CD4-positive, alpha-beta T cell treated with Interleukin-17A for 1 hour (primary cell): Measurements from ENCODE around the gene MEIG1.
A peak's percentile ranks its signal among the peaks of the same experiment; 100 is the strongest.
"Not testable (repeated sequence)": the region's sequence is repeated elsewhere in the genome, so short reads cannot be mapped to it uniquely, and the experiment has no call there.

Experiments used
- DNase-seq: peaks from one replicate; pipeline ENCODE4 v3.0.0-alpha.2; 2020

The MEIG1 gene, protein sequence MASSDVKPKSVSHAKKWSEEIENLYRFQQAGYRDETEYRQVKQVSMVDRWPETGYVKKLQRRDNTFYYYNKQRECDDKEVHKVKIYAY

GRCh38 chr10:14959221-14960057 lies at the start of gene MEIG1:
Gene MEIG1 (plus strand): TSS chr10:14959388. CDS start chr10:14966469, 7,081 bp downstream.
- DNase-seq: peak; percentile 91

DNA sequence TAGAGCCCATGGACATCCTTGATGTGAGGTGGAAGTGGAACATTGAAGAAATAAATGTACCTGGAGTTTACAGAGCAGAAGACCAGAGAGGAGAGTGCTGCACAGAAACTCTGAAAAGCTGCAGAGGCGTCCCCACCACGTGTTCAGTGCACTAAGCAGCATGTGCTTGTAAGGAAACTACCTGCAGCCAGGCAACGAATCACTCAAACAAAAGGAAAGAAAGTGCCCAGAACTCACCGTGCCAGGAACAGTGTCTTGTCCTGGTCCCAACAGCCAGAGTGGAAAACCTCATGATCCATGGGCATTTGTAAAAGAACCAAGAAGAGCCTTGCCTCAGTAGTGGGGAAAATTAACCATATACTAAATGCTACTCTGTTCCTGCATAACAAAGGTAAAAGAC lies 48.2 kb upstream of the MEIG1 start:
- DNase-seq: no peak

DNA sequence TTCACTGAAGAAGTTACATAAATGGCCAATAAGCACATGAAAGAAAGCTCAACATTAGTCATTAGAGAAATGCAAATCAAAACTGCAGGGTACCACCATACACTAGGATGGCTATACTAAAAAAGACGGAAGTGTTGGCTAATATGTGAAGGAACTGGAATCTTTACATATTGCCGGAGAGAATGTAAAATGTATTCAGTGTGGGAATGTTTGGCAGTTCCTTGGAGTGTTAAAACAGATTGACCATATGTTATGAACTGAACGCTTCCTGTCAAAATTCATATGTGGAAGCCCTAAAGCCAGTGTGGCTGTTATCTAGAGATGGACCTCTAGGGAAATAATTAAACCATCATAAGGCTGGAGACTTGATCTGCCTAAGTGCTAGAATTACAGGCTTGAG lies 47.4 kb upstream of the MEIG1 start:
- no peak for DNase-seq

GRCh38 chr10:14916600-14916999 lies 42.6 kb upstream of the MEIG1 start:
- DNase-seq: no peak

GRCh38 chr10:14917827-14918226 lies 41.4 kb upstream of the MEIG1 start:
- no peak for DNase-seq

DNA sequence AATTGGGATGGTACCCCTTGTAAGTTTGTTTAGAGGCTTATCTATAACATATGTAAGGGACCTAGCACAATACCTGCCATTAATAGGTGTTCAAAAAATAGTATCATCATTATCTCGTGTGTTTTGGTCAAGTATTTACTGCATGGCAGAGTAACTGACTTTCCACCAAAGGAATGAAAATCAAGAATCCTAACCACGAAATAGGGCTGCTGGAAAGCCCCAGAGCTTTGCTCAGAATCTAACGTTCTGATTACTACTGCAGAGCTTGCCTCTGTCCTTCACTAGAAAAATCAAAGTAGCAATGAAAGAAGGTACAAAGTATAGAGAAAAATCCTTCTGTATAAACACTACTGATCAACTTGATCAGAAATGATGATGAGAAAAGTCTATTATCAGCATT lies 40.2 kb upstream of the MEIG1 start:
- no peak for DNase-seq

GRCh38 chr10:14924013-14924412 lies 35.2 kb upstream of the MEIG1 start:
- no peak for DNase-seq

- DNase-seq: no peak
Measured at GRCh38 chr10:14925268-14925667, 33.9 kb upstream of the MEIG1 start.

DNA sequence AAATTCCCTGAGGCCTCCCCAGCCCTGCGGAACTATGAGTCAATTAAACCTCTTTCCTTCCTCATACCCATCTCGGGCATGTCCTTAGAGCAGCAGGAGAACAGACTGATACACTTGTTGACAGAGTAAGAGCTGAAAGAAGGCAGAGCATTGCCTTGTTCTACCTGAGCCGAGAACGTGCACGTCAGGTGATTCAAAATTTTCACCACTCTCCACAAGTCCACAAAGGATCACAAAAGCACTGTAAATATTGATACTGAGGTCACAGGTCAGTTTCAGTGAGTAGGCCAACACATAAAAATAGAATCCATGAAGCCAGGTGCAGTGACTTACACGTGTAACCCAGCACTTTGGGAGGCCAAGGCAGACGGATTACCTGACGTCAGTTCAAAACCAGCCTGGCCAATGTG lies 33.1 kb upstream of the MEIG1 start:
- DNase-seq: no peak

DNA sequence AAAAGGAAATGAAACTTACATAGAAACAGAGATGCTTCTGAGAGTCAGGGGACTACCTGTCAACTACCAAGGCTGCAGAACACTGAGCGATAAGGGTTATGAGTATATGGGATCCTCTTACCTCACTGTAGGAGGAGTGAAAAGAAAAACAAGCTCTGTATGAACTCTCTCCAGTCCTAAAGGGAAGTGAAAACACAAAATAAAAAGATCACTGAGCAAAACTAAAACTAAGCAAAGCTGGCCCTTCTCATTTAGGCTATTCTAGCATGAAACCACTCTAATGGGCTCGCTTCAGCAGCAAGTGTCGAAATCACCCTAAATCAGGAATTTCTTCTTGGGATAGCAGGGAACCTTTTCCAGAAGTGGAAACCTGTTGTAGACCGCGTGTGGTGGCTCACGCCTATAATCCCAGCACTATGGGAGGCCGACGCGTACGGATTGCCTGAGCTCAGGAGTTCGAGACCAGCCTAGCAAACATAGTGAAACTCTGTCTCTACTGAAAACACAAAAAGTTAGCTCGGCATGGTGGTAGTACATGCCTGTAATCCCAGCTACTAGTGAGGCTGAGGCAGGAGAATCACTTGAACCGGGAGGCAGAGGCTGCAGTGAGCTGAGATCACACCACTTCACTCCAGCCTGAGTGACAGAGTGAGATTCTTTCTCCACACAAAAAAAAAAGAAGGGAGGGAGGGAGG lies 32.3 kb upstream of the MEIG1 start:
- DNase-seq: no peak

- DNase-seq: no peak
Measured at GRCh38 chr10:14930610-14931009, 28.6 kb upstream of the MEIG1 start.

DNA sequence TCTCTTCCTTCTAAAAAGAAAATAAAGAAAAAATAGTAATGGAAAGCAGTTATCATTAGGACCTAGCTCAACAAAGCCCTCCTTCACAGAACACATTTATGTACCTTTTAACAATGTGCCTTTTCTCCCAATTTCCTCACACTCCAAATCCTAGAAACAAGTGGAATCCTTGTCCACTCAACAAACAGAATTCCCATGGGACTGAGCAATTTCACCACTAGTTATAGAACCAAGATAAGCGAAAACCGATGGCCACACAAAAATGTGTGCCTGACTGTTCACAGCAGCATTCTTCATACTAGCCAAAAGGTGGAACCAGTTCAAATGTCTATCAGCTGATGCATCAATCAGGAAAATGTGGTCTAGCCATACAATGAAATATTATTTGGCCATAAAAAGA lies 22.6 kb upstream of the MEIG1 start:
- DNase-seq: no peak

GRCh38 chr10:14938971-14939370 lies 20.2 kb upstream of the MEIG1 start:
- peak; percentile 12 for DNase-seq

- DNase-seq: not testable (repeated sequence)
Measured at GRCh38 chr10:14942147-14942949, 16.8 kb upstream of the MEIG1 start.

- DNase-seq: not testable (repeated sequence)
Measured at GRCh38 chr10:14942950-14943338, 16.2 kb upstream of the MEIG1 start.

GRCh38 chr10:14945108-14945507 lies 14.1 kb upstream of the MEIG1 start:
- DNase-seq: no peak

GRCh38 chr10:14947268-14947667 lies 11.9 kb upstream of the MEIG1 start:
- DNase-seq: no peak

GRCh38 chr10:14949291-14949690 lies 9.9 kb upstream of the MEIG1 start:
- no peak for DNase-seq

- DNase-seq: no peak
Measured at GRCh38 chr10:14952851-14953423, 6.3 kb upstream of the MEIG1 start.

- DNase-seq: peak; percentile 36
Measured at GRCh38 chr10:14953424-14954000, 5.7 kb upstream of the MEIG1 start.

DNA sequence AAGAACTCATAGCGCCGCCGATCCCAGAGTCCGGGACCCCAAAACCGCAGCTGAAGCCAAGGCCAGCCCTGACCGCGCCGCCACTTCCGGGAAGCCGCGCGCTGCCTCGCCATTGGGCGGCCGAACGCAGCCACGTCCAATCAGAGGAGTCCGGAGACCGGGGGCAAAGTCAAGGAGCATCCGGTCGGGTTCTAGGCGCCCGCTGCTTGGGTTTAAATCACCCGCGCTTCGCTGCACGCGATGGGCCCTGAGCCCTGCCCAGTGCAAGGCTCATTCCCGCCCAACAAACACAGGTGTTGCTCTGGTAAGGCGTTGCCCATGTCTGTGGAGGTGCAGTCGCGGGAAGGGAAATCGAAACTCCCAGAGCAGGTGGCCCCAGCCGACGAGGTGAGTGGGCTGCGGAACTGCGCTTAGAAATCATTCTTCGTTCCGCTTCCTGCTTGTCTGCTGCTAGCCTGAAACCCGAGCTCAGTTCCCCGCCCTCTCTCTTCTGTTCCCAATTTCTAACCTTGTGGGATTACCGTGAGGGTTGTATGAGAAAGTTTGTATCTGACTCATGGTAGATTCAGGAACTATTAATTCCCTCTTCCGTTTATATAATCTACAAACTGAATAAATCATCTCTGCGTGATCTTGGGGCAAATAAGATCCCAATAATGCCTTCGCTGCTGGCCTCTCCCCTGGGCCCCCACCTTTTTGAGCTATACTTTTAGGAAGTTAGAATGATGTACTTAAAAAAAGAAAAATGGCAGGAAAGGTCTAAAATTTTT lies 5.0 kb upstream of the MEIG1 start, which contains the start of gene DCLRE1C:
Gene DCLRE1C, minus strand, starts transcription at position 96 of the 770 bp plus-strand sequence. Its CDS starts 86 bp downstream, at position 10.
- DNase-seq: peak; percentile 91

DNA sequence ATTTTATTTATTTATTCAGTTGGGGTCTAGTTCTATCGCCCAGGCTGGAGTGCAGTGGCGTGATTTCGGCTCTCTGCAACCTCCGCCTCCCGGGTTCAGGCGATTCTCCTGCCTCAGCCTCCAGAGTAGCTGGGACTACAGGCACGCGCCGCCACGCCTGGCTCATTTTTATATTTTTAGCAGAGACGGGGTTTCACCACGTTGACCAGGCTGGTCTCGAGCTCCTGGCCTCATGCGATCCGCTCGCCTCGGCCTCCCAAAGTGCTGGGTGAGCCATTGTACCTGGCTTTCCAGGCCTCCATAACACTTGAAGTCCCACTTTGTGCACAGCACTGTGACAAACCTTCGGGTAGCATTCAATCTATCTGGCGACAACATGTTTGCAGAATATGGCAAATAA lies 4.3 kb upstream of the MEIG1 start:
- DNase-seq: no peak
